ENCODE data around the gene PSMB2. TPM values are rescaled to one million over a fixed set of nuclear protein-coding genes. Genes with fewer than 3 reads are reported as not detected.
"Not testable (repeated sequence)": the region's sequence is repeated elsewhere in the genome, so short reads cannot be mapped to it uniquely, and the experiment has no call there.

Gene PSMB2
- 100 to 1,000 TPM; 107 to 111 TPM for total RNA-seq

DNA sequence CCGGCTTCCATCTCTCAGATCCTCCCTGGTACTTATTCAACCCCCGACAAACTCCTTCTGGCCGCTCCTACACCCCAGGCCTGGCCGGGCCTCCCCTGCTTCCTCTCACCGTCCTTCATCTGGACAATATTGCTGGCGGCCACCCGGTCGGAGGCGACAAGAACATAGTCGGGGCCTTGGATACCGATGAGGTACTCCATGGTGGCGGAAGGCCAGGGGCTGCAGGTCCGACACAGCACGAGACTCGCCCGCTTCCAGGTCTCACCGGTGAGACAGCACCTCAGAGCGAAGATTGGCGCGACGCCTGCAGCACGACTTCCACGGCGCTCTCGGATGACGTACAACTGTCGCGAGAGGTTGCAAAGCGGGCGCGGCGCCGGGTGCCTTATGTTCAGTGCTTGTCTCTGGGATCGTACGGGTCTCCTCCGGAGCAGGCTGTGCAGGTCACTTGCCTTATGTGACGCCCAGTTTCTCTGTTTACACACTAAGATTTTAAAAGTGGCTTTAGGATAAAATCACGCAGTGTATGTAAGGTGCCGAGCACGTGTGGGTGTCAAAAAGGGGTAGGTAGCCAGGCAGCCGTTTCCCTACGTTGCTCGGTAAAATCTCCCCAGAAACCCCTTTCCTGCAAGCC lies at the start of gene PSMB2:
Gene PSMB2 (minus strand): TSS at position 294 of the 634 bp plus-strand sequence. CDS start 94 bp downstream, at position 200.
- peaks cover 28% of the 10 kb centered on the region for H3K4me1 Mint-ChIP-seq
- H3K36me3 Mint-ChIP-seq: peaks cover 8% of the 10 kb centered on the region

DNA sequence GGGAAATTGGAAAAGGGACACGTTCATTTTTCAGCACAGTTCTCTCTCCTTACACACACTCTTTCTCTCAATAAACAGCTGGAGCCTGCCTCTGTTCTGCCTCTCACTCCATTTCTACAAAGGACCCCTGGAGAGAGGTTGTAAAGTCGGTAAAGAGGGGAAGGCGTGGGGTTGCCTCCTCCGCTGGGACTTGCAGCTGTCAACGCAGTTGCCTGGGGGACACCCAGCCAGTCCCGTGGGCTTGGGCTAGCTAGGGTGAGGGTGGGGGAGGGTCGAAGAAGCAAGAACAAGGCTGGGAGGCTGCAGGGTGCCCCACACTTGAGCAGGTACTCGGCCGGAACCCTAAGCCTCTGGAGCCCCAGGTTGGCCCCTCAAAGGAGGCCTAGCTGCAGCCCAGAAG lies 49.8 kb upstream of the PSMB2 start:
- Mint-ChIP-seq H3K27me3 (peaks cover 13% of the 10 kb centered on the region), H3K27ac (no peak overlapping the region), H3K9me3 (no peaks in the 10 kb centered on the region), H3K36me3 (no peaks in the 10 kb centered on the region), H3K4me1 (no peaks in the 10 kb centered on the region), H3K4me3 (no peak overlapping the region)
- no peak for DNase-seq

More for the DNA sequence above, at the start of gene PSMB2:
- peak within 1 kb of the TSS; percentile 100 for H3K4me3 Mint-ChIP-seq
- peak within 1 kb of the TSS; percentile 100 for H3K27ac Mint-ChIP-seq
- no peaks in the 10 kb centered on the region for H3K9me3 Mint-ChIP-seq
- peaks cover 27% of the 10 kb centered on the region for H3K27me3 Mint-ChIP-seq
- peak; percentile 95 for DNase-seq

DNA sequence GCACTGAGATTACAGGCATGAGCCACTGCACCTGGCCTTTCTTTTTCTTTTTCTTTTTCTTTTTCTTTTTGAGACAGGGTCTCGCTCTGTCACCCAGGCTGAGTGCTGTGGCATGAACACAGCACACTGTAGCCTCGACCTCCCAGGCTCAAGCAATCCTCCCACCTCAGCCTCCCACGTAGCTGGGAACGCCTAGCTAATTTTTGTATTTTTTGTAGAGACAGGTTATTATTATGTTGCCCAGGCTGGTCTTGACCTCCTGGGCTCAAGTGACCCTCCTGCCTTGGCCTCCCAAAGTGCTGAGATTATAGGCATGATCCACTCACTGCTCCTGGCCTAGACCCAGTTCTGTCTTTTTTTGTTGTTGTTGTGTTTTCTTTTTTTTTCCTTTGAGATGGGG lies 48.8 kb upstream of the PSMB2 start:
- not testable (repeated sequence) for H3K4me3 Mint-ChIP-seq, H3K27ac Mint-ChIP-seq, H3K36me3 Mint-ChIP-seq, H3K9me3 Mint-ChIP-seq, H3K27me3 Mint-ChIP-seq, H3K4me1 Mint-ChIP-seq, DNase-seq

DNA sequence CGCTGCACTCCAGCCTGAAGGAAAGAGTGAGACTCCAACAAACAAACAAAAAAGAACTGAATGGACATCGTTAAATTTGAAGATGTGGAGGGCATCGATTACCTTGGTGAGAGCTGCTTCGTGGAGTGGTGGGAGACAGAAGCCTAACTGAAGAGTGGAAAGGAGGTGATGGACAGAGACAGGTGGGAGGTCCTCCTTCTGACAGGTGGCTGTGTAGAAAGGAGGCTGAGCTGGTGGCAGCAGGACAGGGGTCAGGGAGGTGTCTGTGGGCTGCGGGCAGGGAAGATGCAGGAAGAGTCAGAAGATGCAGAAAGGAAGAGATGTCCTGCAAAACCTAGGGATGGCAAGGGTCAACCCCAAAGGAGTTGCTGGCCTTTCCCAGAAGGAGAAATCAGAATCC lies 46.8 kb upstream of the PSMB2 start:
- no peaks in the 10 kb centered on the region for H3K36me3 Mint-ChIP-seq
- DNase-seq: no peak
- peaks cover 5% of the 10 kb centered on the region for H3K27me3 Mint-ChIP-seq
- H3K4me1 Mint-ChIP-seq: no peaks in the 10 kb centered on the region
- no peak overlapping the region for H3K27ac Mint-ChIP-seq
- H3K4me3 Mint-ChIP-seq: no peak overlapping the region
- no peaks in the 10 kb centered on the region for H3K9me3 Mint-ChIP-seq

DNA sequence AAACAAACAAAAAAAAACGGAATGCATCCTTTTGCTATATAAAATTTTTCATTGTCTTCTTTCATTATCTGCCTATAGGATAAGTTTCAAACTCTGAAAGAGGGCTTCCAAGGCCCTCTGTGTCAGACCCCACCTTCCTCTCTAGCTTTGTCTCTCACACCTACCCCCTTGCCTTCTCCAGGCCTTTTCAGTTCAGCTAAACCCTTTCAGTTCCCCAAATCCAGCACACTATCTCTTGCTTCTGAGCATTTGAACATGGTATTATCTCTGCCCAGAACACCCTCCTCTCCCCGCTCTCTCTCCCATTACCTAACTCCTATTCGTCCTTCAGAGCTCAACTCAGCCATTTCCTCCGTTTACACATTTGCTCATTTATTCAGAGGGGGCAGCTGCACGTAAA lies 41.7 kb upstream of the PSMB2 start:
- Mint-ChIP-seq H3K4me3 (no peak overlapping the region), H3K27ac (no peak overlapping the region), H3K36me3 (no peaks in the 10 kb centered on the region), H3K9me3 (no peaks in the 10 kb centered on the region), H3K4me1 (no peaks in the 10 kb centered on the region), H3K27me3 (peaks cover 1% of the 10 kb centered on the region)
- no peak for DNase-seq

DNA sequence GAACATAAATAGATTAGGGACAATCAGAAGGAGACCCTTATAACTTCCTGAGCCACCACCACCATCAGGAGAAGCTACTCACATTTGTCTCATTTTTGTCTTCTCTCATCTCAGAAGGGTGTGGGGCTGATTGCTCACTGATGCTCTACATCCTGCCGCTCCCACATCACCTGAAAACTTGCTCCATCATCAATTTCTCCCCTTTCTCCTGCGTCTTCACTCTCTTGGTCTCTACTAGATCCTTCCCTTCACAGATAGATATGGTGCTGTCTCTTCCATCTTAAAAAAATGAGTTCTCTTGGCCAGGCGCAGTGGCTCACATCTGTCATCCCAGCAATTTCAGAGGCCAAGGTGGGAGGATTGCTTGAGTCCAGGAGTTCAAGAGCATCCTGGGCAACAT lies 38.9 kb upstream of the PSMB2 start:
- Mint-ChIP-seq H3K27ac (no peak overlapping the region), H3K36me3 (no peaks in the 10 kb centered on the region), H3K4me1 (no peaks in the 10 kb centered on the region), H3K4me3 (no peak overlapping the region), H3K9me3 (no peaks in the 10 kb centered on the region), H3K27me3 (no peaks in the 10 kb centered on the region)
- DNase-seq: no peak

DNA sequence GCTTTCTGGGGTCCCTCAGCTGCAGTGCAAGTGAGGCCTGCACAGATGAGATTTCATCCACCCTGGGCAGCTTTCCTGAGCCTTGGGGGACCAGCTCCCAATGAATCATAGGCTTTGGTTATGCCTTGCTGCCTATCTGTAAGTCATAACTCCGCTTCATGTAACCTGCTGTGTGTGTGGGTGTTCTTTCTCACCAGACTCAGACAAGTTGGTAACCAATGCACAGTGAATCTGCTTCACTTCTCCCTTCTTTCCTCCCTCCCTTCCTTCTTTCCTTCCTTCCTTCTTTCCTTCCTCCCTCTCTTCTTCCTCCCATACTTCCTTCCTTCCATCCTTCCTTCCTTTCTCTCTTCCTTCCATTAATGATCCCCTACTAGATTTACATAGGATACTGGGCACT lies 34.4 kb upstream of the PSMB2 start:
- Mint-ChIP-seq H3K9me3 (no peaks in the 10 kb centered on the region), H3K27ac (no peak overlapping the region)

DNA sequence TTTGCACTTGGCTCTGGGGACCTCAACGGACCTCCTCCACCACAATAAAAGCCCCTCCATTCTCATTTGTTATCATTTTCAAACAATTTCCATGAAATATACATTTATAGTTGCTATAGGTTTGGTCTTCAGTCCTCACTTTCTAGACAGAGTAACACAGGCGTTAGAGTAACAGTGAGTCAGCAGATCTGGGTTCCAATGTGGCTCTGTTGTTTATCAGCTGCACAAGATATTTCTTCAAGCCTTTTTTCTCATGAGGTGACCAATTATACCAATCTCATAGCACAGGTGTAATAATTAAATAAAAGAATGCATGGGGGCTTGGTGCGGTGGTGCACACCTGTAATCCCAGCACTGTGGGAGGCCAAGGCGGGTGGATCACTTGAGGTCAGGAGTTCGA lies 32.8 kb upstream of the PSMB2 start:
- no peaks in the 10 kb centered on the region for H3K9me3 Mint-ChIP-seq
- no peaks in the 10 kb centered on the region for H3K4me1 Mint-ChIP-seq
- no peak for DNase-seq
- peaks cover 14% of the 10 kb centered on the region for H3K27me3 Mint-ChIP-seq
- no peaks in the 10 kb centered on the region for H3K36me3 Mint-ChIP-seq
- no peak overlapping the region for H3K27ac Mint-ChIP-seq
- no peak overlapping the region for H3K4me3 Mint-ChIP-seq

More for the DNA sequence above, 34.4 kb upstream of the PSMB2 start:
- Mint-ChIP-seq H3K4me1 (no peaks in the 10 kb centered on the region), H3K36me3 (no peaks in the 10 kb centered on the region), H3K4me3 (no peak overlapping the region), H3K27me3 (peaks cover 10% of the 10 kb centered on the region)
- no peak for DNase-seq

DNA sequence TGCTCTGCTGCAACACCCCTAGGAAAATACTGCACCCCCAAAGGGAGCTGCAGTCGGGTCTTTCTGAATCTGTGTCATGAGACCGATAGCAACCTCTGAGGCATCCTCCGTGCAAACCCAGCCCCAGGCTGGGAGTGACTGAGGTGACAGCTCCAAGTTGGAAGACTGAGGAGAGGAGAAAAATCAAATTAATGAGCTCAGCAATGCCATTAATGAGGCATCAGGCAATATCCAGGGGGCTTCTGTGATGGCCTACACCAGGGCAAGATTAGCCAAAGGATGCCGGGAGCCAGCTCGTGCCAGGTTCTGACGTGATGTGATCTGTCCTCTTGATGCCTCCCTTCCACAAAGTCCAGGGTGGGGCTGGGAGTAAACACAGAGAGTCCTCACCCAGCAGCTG lies 30.8 kb upstream of the PSMB2 start:
- no peak for DNase-seq
- Mint-ChIP-seq H3K4me1 (no peaks in the 10 kb centered on the region), H3K27me3 (peaks cover 18% of the 10 kb centered on the region), H3K36me3 (no peaks in the 10 kb centered on the region), H3K4me3 (no peak overlapping the region), H3K27ac (no peak overlapping the region), H3K9me3 (no peaks in the 10 kb centered on the region)

DNA sequence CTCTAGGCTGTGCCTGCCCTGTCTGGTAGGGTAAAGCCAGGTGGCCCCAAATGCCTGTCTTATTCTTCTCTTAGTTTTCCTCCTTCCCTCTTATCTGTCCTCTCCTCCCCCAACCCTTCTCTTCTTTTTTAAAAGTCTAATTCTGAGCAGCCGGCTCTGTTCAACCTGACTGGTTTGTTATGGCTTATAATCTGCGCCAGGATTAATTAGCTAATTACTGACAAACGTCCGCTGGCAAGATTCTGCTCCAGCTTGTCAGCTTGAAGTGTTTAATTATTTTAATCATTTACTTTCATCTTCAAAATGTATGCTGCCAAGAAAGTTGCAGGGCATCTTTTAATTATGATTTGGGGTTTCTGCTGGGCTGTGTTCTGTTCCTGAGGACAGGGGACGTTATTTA lies 27.2 kb upstream of the PSMB2 start:
- no peak for DNase-seq
- no peak overlapping the region for H3K4me3 Mint-ChIP-seq
- peaks cover 22% of the 10 kb centered on the region for H3K27me3 Mint-ChIP-seq
- H3K36me3 Mint-ChIP-seq: no peaks in the 10 kb centered on the region
- H3K4me1 Mint-ChIP-seq: no peaks in the 10 kb centered on the region
- no peaks in the 10 kb centered on the region for H3K9me3 Mint-ChIP-seq
- no peak overlapping the region for H3K27ac Mint-ChIP-seq

DNA sequence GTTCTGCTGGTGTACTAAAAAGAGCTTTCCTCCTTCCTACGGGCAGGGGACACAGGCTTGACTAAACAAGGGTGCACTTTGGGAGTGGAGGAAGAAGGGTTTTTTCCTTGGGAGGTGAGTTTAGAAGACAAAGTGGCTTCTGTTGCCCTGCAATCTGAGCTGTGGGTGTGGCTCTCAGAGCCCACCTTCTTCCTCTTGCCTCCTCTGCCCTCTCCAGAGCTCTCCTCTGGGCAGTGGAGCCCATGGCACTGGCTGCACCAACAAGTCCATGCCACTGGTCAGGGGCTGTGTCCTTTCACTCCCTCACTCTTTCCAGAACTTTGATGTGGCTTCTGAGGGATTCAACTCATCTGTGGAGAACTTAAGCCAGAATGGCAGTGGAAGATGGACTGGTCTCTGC lies 25.6 kb upstream of the PSMB2 start:
- Mint-ChIP-seq H3K4me3 (no peak overlapping the region), H3K4me1 (no peaks in the 10 kb centered on the region), H3K27ac (no peak overlapping the region), H3K27me3 (peaks cover 22% of the 10 kb centered on the region), H3K9me3 (no peaks in the 10 kb centered on the region), H3K36me3 (no peaks in the 10 kb centered on the region)
- DNase-seq: no peak

DNA sequence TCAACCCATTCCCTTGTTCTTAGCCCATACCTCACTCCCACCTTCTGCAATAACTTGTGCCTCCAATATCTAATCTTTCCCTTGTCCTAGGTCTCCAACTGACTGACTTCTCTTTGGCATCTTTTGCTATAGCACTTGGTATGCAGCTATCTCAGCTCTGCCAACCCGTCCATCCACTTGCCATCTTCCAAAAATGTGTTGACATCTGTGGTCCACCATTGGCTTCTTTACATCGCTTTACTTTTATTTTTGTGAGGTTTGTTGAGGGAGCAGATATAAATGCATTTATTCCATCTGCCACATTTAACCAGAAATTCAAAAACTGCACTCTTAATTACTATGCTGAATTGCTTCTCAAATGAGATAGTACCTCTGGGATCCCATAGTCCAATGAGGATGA lies 24.9 kb upstream of the PSMB2 start:
- Mint-ChIP-seq H3K36me3 (no peaks in the 10 kb centered on the region), H3K4me1 (no peaks in the 10 kb centered on the region), H3K9me3 (no peaks in the 10 kb centered on the region), H3K27me3 (peaks cover 16% of the 10 kb centered on the region), H3K4me3 (no peak overlapping the region), H3K27ac (no peak overlapping the region)
- DNase-seq: no peak

DNA sequence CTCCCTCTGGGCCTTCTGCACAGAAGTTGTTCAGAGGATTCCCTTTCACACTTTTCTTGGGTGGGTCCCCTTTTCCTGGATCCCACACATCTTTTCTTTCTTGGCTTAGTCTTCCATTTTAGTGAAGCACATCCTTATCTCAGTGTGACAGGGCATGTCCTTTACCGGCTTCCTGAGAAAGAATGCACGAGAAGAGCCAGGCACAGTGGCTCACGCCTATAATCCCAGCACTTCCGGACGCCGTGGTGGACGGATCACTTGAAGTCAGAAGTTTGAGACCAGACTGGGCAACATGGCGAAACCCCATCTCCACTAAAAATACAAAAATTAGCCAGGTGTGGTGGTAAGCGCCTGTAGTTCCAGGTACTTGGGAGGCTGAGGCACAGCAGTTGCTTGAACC lies 22.1 kb upstream of the PSMB2 start:
- H3K4me3 Mint-ChIP-seq: no peak overlapping the region

DNA sequence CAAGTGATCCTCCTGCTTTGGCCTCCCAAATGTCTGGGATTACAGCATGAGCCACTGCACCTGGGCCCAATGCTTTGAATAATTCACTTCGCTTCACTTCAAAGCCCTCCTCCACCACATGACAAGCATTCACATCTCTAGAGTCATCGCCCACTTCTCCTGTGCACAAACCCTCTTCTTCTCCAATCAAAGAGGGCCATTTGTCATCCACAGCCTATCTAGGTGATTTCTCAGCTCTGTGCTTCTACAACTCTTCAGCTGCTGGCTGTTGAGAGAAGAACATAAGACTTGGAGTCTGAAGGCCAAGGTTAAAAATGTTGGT lies 20.1 kb upstream of the PSMB2 start:
- no peak overlapping the region for H3K4me3 Mint-ChIP-seq
- no peak overlapping the region for H3K27ac Mint-ChIP-seq
- no peak for DNase-seq
- H3K9me3 Mint-ChIP-seq: no peaks in the 10 kb centered on the region
- H3K4me1 Mint-ChIP-seq: no peaks in the 10 kb centered on the region
- H3K36me3 Mint-ChIP-seq: no peaks in the 10 kb centered on the region
- peaks cover 4% of the 10 kb centered on the region for H3K27me3 Mint-ChIP-seq

More for the DNA sequence above, 22.1 kb upstream of the PSMB2 start:
- Mint-ChIP-seq H3K27ac (no peak overlapping the region), H3K4me1 (no peaks in the 10 kb centered on the region), H3K27me3 (peaks cover 9% of the 10 kb centered on the region), H3K36me3 (no peaks in the 10 kb centered on the region), H3K9me3 (no peaks in the 10 kb centered on the region)
- no peak for DNase-seq

DNA sequence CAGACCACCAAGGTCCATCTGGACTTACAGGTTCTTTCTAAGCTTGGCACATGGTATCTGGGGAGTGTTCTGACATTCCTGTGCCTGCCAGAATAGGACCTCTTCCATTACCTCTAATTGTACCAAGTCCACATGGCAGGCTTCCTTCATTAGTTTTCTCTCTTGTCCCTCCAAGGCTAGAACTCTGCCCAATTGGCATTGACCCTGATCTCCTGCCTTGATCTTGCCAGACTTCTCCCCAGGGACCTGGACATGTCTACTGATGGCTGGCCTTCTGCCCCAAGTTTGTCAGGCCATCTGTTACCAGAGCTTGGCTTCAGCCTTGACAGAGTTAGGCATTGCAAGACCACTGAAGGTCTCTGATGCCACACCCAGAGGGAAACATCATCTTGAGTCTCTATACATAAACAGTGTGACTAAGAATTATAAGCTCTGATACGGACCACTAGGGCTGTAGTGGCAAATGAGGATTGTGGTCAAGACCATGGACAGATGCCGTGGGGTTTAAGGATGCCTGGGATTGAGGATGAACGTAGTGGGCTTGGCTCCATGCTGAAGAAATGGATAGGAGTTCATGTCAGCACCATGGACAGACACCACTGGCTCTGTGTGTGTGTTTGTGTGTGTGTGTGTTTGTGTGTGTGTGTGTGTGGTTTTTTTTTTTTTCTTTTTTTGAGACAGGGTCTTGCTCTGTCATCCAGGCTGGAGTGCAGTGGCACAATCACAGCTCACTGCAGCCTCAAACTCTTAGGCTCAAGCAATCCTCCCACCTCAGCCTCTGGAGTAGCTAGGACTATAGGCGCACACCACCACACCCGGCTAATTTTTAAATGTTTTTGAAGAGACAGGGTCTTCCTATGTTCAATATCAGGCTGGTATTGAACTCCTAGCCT lies 19.5 kb upstream of the PSMB2 start:
- Mint-ChIP-seq H3K27ac (no peak overlapping the region), H3K27me3 (no peaks in the 10 kb centered on the region), H3K36me3 (no peaks in the 10 kb centered on the region), H3K4me1 (no peaks in the 10 kb centered on the region), H3K4me3 (no peak overlapping the region), H3K9me3 (no peaks in the 10 kb centered on the region)
- DNase-seq: no peak

DNA sequence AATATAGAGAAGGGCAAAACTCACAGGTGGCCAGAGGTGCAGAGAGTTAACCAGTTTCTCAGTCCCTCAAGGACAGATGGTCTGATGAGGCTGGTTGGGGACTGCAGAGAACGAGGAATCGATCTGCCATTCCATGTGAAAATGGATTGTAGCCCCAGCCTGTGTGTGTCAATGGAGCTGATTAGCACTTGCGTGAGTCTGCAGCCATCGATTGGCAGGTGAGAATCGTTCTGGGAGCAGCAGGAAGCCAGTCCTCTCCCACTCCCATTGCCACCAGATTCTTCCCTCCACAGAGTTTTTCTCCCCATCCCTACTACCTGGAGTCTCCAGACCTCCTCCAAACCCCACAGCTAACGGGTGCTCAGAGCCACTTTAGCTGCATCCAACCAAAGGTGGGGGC lies 18.3 kb upstream of the PSMB2 start:
- no peaks in the 10 kb centered on the region for H3K36me3 Mint-ChIP-seq
- H3K4me3 Mint-ChIP-seq: no peak overlapping the region
- no peak for DNase-seq
- no peak overlapping the region for H3K27ac Mint-ChIP-seq
- no peaks in the 10 kb centered on the region for H3K4me1 Mint-ChIP-seq
- H3K9me3 Mint-ChIP-seq: no peaks in the 10 kb centered on the region
- no peaks in the 10 kb centered on the region for H3K27me3 Mint-ChIP-seq
